ENCODE measurements around the gene USP17L18.
"Not testable (repeated sequence)": the region's sequence is repeated elsewhere in the genome, so short reads cannot be mapped to it uniquely, and the experiment has no call there.

Gene USP17L18

GRCh38 chr4:9247953-9248680 is at the start of gene USP17L18:
Gene USP17L18 (plus strand): TSS chr4:9248630. CDS start chr4:9248630, 0 bp downstream.
- DNase-seq (ENCODE audit: low read depth), result not testable (repeated sequence)

- DNase-seq (ENCODE audit: low read depth), result not testable (repeated sequence)
These were observed 38.1 kb upstream of the USP17L18 start, which contains the start of gene USP17L10 for GRCh38 chr4:9210357-9210756. Gene USP17L10 (plus strand): TSS chr4:9210657. CDS start chr4:9210657, 0 bp downstream.

GRCh38 chr4:9214701-9215100 is 33.7 kb upstream of the USP17L18 start:
- not testable (repeated sequence) for DNase-seq (ENCODE audit: low read depth)

GRCh38 chr4:9215105-9215504 is 33.3 kb upstream of the USP17L18 start, which contains the start of gene USP17L11:
Gene USP17L11 (plus strand): TSS chr4:9215405. CDS start chr4:9215405, 0 bp downstream.
- not testable (repeated sequence) for DNase-seq (ENCODE audit: low read depth)

- not testable (repeated sequence) for DNase-seq (ENCODE audit: low read depth)
These were observed 28.6 kb upstream of the USP17L18 start, which contains the start of gene USP17L12 for GRCh38 chr4:9219852-9220251. Gene USP17L12 (plus strand): TSS chr4:9220152. CDS start chr4:9220152, 0 bp downstream.

GRCh38 chr4:9224596-9224995 is 23.8 kb upstream of the USP17L18 start, which contains the start of gene USP17L13:
Gene USP17L13 (plus strand): TSS chr4:9224896. CDS start chr4:9224896, 0 bp downstream.
- DNase-seq (ENCODE audit: low read depth), result not testable (repeated sequence)

- not testable (repeated sequence) for DNase-seq (ENCODE audit: low read depth)
These were observed 18.2 kb upstream of the USP17L18 start for GRCh38 chr4:9230249-9230648.

- not testable (repeated sequence) for DNase-seq (ENCODE audit: low read depth)
These were observed 14.3 kb upstream of the USP17L18 start, which contains the start of gene USP17L15 for GRCh38 chr4:9234085-9234484. Gene USP17L15 (plus strand): TSS chr4:9234385. CDS start chr4:9234385, 0 bp downstream.

GRCh38 chr4:9238461-9238860 is 10.0 kb upstream of the USP17L18 start:
- not testable (repeated sequence) for DNase-seq (ENCODE audit: low read depth)

GRCh38 chr4:9243579-9243978 is 4.9 kb upstream of the USP17L18 start, which contains the start of gene USP17L17:
Gene USP17L17 (plus strand): TSS chr4:9243879. CDS start chr4:9243879, 0 bp downstream.
- not testable (repeated sequence) for DNase-seq (ENCODE audit: low read depth)

GRCh38 chr4:9253078-9253477 is 4.6 kb downstream of the USP17L18 start, which contains the start of gene USP17L19:
Gene USP17L19 (plus strand): TSS chr4:9253378. CDS start chr4:9253378, 0 bp downstream.
- not testable (repeated sequence) for DNase-seq (ENCODE audit: low read depth)

- not testable (repeated sequence) for DNase-seq (ENCODE audit: low read depth)
These were observed 9.4 kb downstream of the USP17L18 start, which contains the start of gene USP17L20 for GRCh38 chr4:9257824-9258223. Gene USP17L20 (plus strand): TSS chr4:9258124. CDS start chr4:9258124, 0 bp downstream.

- not testable (repeated sequence) for DNase-seq (ENCODE audit: low read depth)
These were observed 14.1 kb downstream of the USP17L18 start, which contains the start of gene USP17L21 for GRCh38 chr4:9262572-9262971. Gene USP17L21 (plus strand): TSS chr4:9262872. CDS start chr4:9262872, 0 bp downstream.

GRCh38 chr4:9267319-9267718 is 18.9 kb downstream of the USP17L18 start, which contains the start of gene USP17L22:
Gene USP17L22 (plus strand): TSS chr4:9267619. CDS start chr4:9267619, 0 bp downstream.
- DNase-seq (ENCODE audit: low read depth), result not testable (repeated sequence)

- not testable (repeated sequence) for DNase-seq (ENCODE audit: low read depth)
These were observed 23.3 kb downstream of the USP17L18 start for GRCh38 chr4:9271719-9272118.
